Measurements from ENCODE around the gene STUM. TPM values are rescaled to one million over a fixed set of nuclear protein-coding genes. Genes with fewer than 3 reads are reported as not detected.
"Not testable (repeated sequence)": the region's sequence is repeated elsewhere in the genome, so short reads cannot be mapped to it uniquely, and the experiment has no call there.

STUM gene
- total RNA-seq, 2 donors from 2014 or later, result not detected

DNA sequence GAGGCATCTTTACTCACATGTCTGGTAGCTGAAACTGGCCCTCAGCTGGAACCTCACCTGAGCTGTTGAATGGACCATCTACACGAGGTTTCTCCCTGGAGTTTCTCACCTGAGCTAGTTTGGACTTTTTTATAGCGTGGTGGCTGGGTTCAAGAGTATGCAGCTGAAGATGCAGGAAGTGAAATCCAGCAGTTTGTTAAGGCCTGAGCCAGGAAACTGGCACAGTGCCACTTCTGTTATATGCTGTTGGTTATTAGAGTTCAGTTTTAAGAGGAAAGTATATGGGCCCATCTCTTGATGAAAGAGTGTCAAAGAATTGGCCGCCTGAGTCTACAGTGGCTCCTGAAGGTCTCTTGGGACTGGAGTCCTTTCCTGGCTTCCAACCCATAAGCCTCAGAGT, 35.6 kb downstream of the STUM start:
- Mint-ChIP-seq H3K9me3 (no peaks in the 10 kb centered on the region), H3K36me3 (no peaks in the 10 kb centered on the region), H3K27ac (peak overlapping the region in 1 of 2 donors; percentile 13)
- ATAC-seq (no peak), DNase-seq (ENCODE audit: low spot score in 2 of 2) (no peak)

- Mint-ChIP-seq H3K36me3 (no peaks in the 10 kb centered on the region), H3K27ac (peak overlapping the region in 1 of 2 donors; percentile 29), H3K9me3 (no peaks in the 10 kb centered on the region)
- DNase-seq (ENCODE audit: low spot score in 2 of 2), result no peak
- ATAC-seq, result no peak
Measured at GRCh38 chr1:226586116-226586515, 37.6 kb downstream of the STUM start.

DNA sequence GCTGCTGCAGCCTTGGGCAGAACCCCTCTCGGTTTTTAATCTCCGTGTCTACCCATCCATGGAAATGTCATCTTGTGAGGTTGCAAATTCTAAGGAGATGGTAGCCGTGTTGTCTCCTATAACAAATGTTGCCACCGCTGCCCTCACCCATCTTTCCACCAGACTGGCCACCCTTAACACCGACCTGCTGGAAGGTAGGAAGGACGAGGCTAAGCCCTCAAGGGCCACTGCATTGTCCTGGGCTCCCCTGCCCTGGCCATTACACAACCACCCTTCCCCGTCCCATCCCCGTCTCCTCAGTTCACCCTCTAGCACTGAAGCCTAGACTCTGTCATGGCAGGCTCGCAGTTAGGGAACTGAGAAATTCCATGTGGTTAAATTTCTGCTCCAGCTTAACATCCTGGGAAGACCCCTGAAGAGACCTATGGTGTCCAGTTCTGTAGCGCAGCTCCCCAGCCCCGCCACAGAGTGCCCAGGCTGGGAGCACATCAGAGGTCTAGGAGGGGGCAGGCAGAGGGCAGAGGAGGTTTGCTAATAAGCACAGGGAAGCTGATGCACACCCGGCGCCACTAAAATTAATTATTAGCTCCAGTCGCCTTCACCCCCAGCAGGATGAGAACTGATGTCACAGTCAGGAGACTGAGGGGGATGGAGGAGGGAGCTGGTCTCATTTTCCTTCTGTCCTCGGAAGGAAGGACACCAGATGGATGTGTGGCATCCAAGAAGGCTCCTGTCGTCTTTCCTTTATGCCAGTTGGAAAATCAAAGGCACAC, 38.3 kb downstream of the STUM start:
- Mint-ChIP-seq H3K9me3 (no peaks in the 10 kb centered on the region), H3K36me3 (no peaks in the 10 kb centered on the region), H3K27ac (peak overlapping the region in 1 of 2 donors; percentile 29)
- DNase-seq (ENCODE audit: low spot score in 2 of 2), result no peak
- ATAC-seq, result no peak

- H3K36me3 Mint-ChIP-seq, result no peaks in the 10 kb centered on the region
- H3K9me3 Mint-ChIP-seq, result no peaks in the 10 kb centered on the region
- DNase-seq (ENCODE audit: low spot score in 2 of 2) (no peak), ATAC-seq (no peak)
- no peak overlapping the region for H3K27ac Mint-ChIP-seq
Measured at GRCh38 chr1:226588484-226588883, 39.9 kb downstream of the STUM start.

- ATAC-seq (no peak), DNase-seq (ENCODE audit: low spot score in 2 of 2) (no peak)
- no peaks in the 10 kb centered on the region for H3K36me3 Mint-ChIP-seq
- no peaks in the 10 kb centered on the region for H3K9me3 Mint-ChIP-seq
- H3K27ac Mint-ChIP-seq, result no peak overlapping the region
Measured at GRCh38 chr1:226589008-226589733, 40.6 kb downstream of the STUM start.

- DNase-seq (ENCODE audit: low spot score in 2 of 2), result no peak
- Mint-ChIP-seq H3K36me3 (no peaks in the 10 kb centered on the region), H3K27ac (no peak overlapping the region), H3K9me3 (peaks cover 0 to 4% of the 10 kb centered on the region in 2 donors)
- no peak for ATAC-seq
Measured at GRCh38 chr1:226590614-226591013, 42.0 kb downstream of the STUM start.

DNA sequence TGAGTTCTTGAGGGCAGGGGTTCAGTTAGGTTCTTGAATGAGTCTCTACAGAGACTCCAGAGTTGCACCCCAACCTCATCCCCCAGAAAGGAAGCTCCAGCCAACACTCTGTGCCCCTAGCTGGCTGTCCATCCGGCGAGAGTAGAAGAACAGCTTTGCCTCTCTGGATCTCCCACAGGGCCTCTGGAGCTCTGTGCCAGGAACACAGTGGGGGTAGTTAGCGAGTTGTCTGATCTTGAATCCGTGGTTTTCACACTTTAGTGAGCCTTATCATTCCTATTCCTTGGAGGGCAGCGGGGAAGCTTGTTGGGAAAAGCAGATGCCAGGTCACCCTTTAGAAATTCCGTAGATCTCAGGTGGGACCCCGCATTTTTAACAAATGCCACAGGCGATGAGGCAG, 45.0 kb downstream of the STUM start:
- Mint-ChIP-seq H3K27ac (no peak overlapping the region), H3K9me3 (peaks cover 0 to 4% of the 10 kb centered on the region in 2 donors), H3K36me3 (no peaks in the 10 kb centered on the region)
- DNase-seq (ENCODE audit: low spot score in 2 of 2) (no peak), ATAC-seq (no peak)

DNA sequence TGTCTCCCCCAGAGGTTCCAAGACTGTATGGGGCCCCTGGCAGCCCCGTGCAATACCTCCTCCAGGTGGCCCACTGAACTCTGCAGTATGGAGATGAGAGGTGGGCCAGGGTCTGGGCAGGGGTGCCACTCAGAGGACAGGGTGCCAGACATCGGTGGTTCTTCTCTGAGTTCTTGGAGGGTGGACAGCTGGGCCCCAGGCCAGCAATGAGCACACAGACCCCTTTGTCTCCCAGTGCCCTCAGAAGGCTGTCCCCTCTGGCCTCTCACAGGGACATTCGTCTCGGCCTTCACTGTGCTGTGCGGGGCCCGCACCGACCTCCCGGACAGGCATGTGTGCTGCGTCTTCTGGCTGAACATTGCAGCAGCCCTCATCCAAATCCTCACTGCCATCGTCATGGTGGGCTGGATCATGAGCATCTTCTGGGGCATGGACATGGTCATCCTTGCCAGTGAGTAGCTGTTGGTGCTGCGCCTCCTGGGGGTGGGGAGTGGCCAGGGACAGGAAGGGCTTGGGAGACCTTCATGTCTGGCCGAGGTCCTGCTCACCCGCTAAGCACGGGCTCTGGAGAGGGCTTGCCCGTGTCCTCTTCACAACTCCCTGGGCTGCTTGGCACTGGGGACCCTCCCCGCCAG, 48.1 kb downstream of the STUM start:
- DNase-seq (ENCODE audit: low spot score in 2 of 2) (no peak), ATAC-seq (no peak)
- Mint-ChIP-seq H3K36me3 (no peaks in the 10 kb centered on the region), H3K9me3 (peaks cover 0 to 4% of the 10 kb centered on the region in 2 donors), H3K27ac (no peak overlapping the region)

GRCh38 chr1:226597616-226598454, 49.3 kb downstream of the STUM start:
- peaks cover 0 to 4% of the 10 kb centered on the region in 2 donors for H3K9me3 Mint-ChIP-seq
- H3K27ac Mint-ChIP-seq, result peak overlapping the region in 1 of 2 donors; percentile 27
- H3K36me3 Mint-ChIP-seq, result no peaks in the 10 kb centered on the region
- DNase-seq (ENCODE audit: low spot score in 2 of 2) (no peak), ATAC-seq (no peak)

DNA sequence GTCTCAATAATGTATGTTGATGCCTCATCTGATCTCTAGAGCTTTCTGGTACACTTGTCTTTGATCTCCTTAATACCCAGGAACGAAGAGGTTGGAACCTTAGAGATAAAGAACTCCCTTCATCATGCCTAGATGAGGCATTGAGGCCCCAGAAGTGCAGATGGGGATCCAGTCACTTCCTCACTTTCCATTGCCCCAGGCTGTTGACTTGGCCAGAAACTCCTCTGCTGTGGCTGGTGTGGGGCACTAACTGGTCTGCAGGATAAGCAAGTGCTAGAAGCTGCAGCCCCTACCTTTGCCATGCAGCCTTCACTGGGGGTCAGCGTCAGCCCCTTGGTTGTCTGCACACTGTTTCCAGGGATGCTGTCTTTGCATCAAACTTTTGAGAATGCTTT, 49.9 kb downstream of the STUM start:
- DNase-seq (ENCODE audit: low spot score in 2 of 2) (no peak), ATAC-seq (no peak)
- no peak overlapping the region for H3K27ac Mint-ChIP-seq
- H3K36me3 Mint-ChIP-seq, result no peaks in the 10 kb centered on the region
- peaks cover 0 to 4% of the 10 kb centered on the region in 2 donors for H3K9me3 Mint-ChIP-seq

GRCh38 chr1:226598955-226599354, 50.4 kb downstream of the STUM start:
- DNase-seq (ENCODE audit: low spot score in 2 of 2); ATAC-seq; H3K27ac Mint-ChIP-seq; H3K36me3 Mint-ChIP-seq; H3K9me3 Mint-ChIP-seq: not testable (repeated sequence)

DNA sequence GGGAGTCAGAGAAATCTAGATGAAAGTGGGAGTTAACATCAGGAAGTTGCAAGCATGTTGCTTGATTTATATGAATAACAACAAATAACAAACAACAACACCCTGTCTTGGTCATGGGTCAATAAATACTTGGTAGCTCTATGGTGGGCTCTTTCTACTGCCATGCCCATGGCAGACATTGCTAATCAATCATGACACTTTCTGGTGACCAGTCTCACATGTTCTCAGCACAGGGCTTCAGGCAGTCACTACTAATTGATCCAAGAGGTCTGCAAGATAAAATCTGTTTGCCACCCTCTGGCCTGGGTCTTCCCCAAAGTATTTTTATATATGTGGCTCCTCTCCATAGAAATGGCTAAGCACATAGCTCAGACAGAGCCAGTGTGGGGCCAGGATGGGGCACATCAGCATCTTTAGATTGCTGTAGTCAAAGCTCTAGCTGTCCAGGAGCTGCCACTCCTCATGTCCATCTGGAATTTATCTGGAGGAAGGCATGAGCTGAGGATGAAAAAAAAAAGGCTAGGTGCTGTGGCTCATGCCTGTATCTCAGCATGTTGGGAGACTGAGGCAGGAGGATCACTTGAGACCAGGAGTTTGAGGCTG, 51.2 kb downstream of the STUM start:
- DNase-seq (ENCODE audit: low spot score in 2 of 2), result no peak

DNA sequence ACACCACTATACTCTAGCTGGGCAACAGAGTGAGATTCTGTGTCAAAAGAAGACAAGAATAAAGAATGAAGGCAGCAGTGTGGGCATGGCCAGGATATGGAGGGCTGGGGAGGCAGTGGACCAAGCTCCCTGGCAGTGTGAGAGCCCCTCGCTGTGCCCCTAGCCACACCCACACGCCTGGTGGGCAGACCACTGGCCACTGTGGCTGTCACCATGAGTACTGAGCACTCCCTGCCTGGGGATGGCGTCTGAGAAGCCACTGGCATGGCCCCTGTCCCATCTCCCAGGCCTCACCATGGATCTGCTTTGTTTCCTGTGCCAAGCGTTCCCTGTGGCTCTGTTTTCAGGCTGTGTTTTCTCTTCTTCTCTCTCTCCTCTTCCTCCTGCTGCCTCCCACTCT, 51.7 kb downstream of the STUM start:
- Mint-ChIP-seq H3K27ac (no peak overlapping the region), H3K9me3 (peaks cover 0 to 4% of the 10 kb centered on the region in 2 donors), H3K36me3 (no peaks in the 10 kb centered on the region)
- DNase-seq (ENCODE audit: low spot score in 2 of 2) (no peak), ATAC-seq (no peak)

More for the DNA sequence above, 51.2 kb downstream of the STUM start:
- Mint-ChIP-seq H3K36me3 (no peaks in the 10 kb centered on the region), H3K9me3 (peaks cover 0 to 4% of the 10 kb centered on the region in 2 donors), H3K27ac (no peak overlapping the region)
- no peak for ATAC-seq

GRCh38 chr1:226601456-226601855, 52.9 kb downstream of the STUM start:
- no peaks in the 10 kb centered on the region for H3K36me3 Mint-ChIP-seq
- peak overlapping the region in 1 of 2 donors; percentile 24 for H3K27ac Mint-ChIP-seq
- DNase-seq (ENCODE audit: low spot score in 2 of 2) (no peak), ATAC-seq (no peak)
- no peaks in the 10 kb centered on the region for H3K9me3 Mint-ChIP-seq

- Mint-ChIP-seq H3K9me3 (no peaks in the 10 kb centered on the region), H3K36me3 (no peaks in the 10 kb centered on the region), H3K27ac (peak overlapping the region in 1 of 2 donors; percentile 22)
- DNase-seq (ENCODE audit: low spot score in 2 of 2) (no peak), ATAC-seq (no peak)
Measured at GRCh38 chr1:226602186-226603021, 53.8 kb downstream of the STUM start.
